Hepatic stellate cell (primary cell): ENCODE measurements around the gene ARF5.

ENCODE experiments used
- DNase-seq: peaks from one replicate; pipeline ENCODE4 v3.0.0; 2011; ENCODE audit warnings: low spot score

The ARF5 gene

DNA sequence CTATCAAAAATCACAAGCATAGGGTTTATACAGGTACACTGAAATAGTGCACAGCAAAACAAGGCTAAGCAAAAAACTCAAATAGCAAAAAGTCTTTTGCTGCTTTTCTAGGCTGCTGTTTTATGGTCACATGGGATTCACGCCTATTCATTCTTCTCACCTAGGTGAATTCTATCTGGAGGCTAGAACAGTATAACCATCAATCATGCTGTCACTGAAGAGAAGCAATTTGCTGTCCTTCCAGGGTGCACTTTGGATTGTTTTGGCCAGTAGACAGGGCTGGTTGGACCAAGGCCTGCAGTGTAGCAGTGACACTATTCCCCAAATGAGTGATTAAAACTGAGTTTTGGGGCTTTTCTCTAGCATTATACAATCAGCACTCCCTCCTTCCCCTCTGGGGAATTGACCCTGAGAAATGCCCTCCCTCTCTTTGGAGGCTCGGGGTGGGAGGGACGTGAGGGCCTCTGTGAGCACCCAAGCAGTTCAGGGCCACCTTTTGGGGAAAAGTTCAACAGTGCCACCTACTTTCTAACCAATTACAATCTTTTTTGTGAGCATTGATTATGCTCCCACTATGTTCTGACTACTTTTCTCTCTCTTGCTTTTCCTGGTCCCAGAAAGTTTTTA lies 47.6 kb downstream of the ARF5 start:
- DNase-seq, result no peak

DNA sequence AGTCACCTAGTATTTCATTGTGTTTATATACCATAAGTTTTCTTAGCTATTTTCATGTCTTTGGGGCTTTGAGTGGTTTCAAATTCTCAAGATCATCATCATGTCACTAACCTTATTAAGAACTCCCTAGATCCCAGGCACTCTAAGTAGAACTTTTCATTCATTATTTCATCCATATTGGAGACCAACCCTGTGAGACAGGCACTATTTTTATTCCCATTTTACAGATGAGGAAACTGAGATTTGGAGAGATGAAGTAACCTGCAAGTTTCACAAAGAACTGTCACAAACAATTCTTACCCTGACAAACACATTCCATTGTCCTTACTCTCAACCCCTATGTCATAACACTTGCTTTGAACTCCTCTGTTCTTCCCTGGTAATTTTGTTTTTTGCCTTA lies 50.0 kb downstream of the ARF5 start:
- DNase-seq, result no peak
